Caco-2 (cell line): ENCODE results near the gene GALNT17. TPM values are rescaled to one million over a fixed set of nuclear protein-coding genes. Genes with fewer than 3 reads are reported as not detected.

Experiments used
- BruUV-seq: library from RNA; stranded (reverse); fragments of 400-500 nt; replicated peaks from 2 replicates; lab custom pipeline; 2021; lab: Mats Ljungman, UMichigan
- CTCF ChIA-PET: fragments of 300-600 bp; sonication (Branson Sonifier 250); formaldehyde crosslinking; loops from one replicate; lab custom pipeline; 2022; ENCODE audit warnings: antibody characterized with exemption; lab: Charles Lee
- POLR2A ChIA-PET: fragments of 300-600 bp; sonication (Branson Sonifier 250); formaldehyde crosslinking; loops from one replicate; lab custom pipeline; 2022; ENCODE audit warnings: antibody characterized with exemption; lab: Charles Lee
- DNase-seq, 2 experiments: peaks; one replicate each; pipeline versions ENCODE4 v3.0.0 to v3.0.0-alpha.2; 2020 to 2022
- H3K27me3 ChIP-seq: replicated peaks from 2 replicates; pipeline ENCODE4 v1.6.0; 2011; ENCODE audit warnings: low read length; ENCODE audit not compliant: control insufficient read depth, insufficient read depth
- H3K36me3 ChIP-seq: 2 replicates; pipeline ENCODE4 v1.5.1; 2011; ENCODE audit warnings: low read length; ENCODE audit not compliant: control insufficient read depth, insufficient read depth
- H3K4me1 ChIP-seq: fragments of 250-450 bp; sonication (Bioruptor Pico); 2 replicates; pipeline ENCODE4 v1.5.1; 2020; ENCODE audit warnings: mild to moderate bottlenecking
- H3K4me3 ChIP-seq: 2 replicates; pipeline ENCODE4 v1.5.1; 2011; ENCODE audit warnings: low read depth, mild to moderate bottlenecking, control low read depth, low read length
- H3K9me3 ChIP-seq: fragments of 250-450 bp; sonication (Bioruptor Pico); 2 replicates; pipeline ENCODE4 v1.5.1; 2020; ENCODE audit warnings: mild to moderate bottlenecking, moderate library complexity
- H3K27ac Mint-ChIP-seq: one replicate; pipeline ENCODE4 v1.8.0; 2022; ENCODE audit warnings: mixed read lengths; ENCODE audit not compliant: unreplicated experiment
- H3K27me3 Mint-ChIP-seq: one replicate; pipeline ENCODE4 v1.8.0; 2022; ENCODE audit warnings: mixed read lengths; ENCODE audit not compliant: insufficient read depth, unreplicated experiment
- H3K36me3 Mint-ChIP-seq: one replicate; pipeline ENCODE4 v1.8.0; 2022; ENCODE audit warnings: mild to moderate bottlenecking, mixed read lengths; ENCODE audit not compliant: insufficient read depth, unreplicated experiment
- H3K4me1 Mint-ChIP-seq: one replicate; pipeline ENCODE4 v1.8.0; 2022; ENCODE audit warnings: low read depth, mixed read lengths; ENCODE audit not compliant: unreplicated experiment
- H3K4me3 Mint-ChIP-seq: one replicate; pipeline ENCODE4 v1.8.0; 2022; ENCODE audit warnings: mild to moderate bottlenecking, moderate library complexity, mixed read lengths; ENCODE audit not compliant: unreplicated experiment
- H3K9me3 Mint-ChIP-seq: one replicate; pipeline ENCODE4 v1.8.0; 2022; ENCODE audit warnings: mixed read lengths; ENCODE audit not compliant: unreplicated experiment
- CTCF ChIP-seq, 2 experiments: fragments of 200-600 bp in 1 of 2; IDR thresholded peaks; 1 replicate in 1 of 2; 2 replicates in 1 of 2; pipeline versions ENCODE4 v1.5.1 to v1.8.0; 2011 to 2022; ENCODE audit warnings: antibody characterized with exemption in 1 of 2, control low read depth in 1 of 2, inconsistent platforms in 1 of 2, low read depth in 1 of 2, low read length in 1 of 2, mild to moderate bottlenecking in 1 of 2, moderate library complexity in 1 of 2; ENCODE audit not compliant: insufficient read depth in 1 of 2, severe bottlenecking in 1 of 2, unreplicated experiment in 1 of 2
- intact Hi-C: fragments of 100-400 bp; cut with micrococcal nuclease; formaldehyde crosslinking; loops from one replicate; pipeline ENCODE4 v1.10.0; 2022; ENCODE audit not compliant: unreplicated experiment
- total RNA-seq: library from RNA; stranded (reverse); gene quantifications from 2 replicates; pipeline ENCODE4 v1.2.3, GENCODE V29; 2022

GALNT17 gene
- total RNA-seq, 1 experiment from 2014 or later = not detected

- Mint-ChIP-seq H3K36me3 (no peaks in the 10 kb centered on the region), H3K4me1 (no peaks in the 10 kb centered on the region), H3K9me3 (peaks cover 29% of the 10 kb centered on the region), H3K4me3 (no peak overlapping the region), H3K27me3 (no peaks in the 10 kb centered on the region), H3K27ac (no peak overlapping the region)
- POLR2A ChIA-PET = no interaction called here
- intact Hi-C loops = no loop called here
- Histone ChIP-seq H3K27me3 (no peaks in the 10 kb centered on the region), H3K4me3 (no peak overlapping the region), H3K4me1 (no peaks in the 10 kb centered on the region), H3K9me3 (0 out of 2 replicates have a peak, but pooled peaks cover 3% of the 10 kb centered on the region), H3K36me3 (no peaks in the 10 kb centered on the region)
- no peak for DNase-seq
- no peak for TF ChIP-seq CTCF (IDR thresholded peaks at IDR 0.05; ENCODE audit: insufficient read depth in 1 of 2, low read depth in 1 of 2, low read length in 1 of 2, severe bottlenecking in 1 of 2, unreplicated experiment in 1 of 2)
- BruUV-seq = no TSS peak
- CTCF ChIA-PET = no interaction called here
These were observed 232.6 kb downstream of the GALNT17 start for GRCh38 chr7:71364551-71364950.

GRCh38 chr7:71372991-71373390 is 241.0 kb downstream of the GALNT17 start:
- Histone ChIP-seq H3K36me3 (no peaks in the 10 kb centered on the region), H3K4me1 (no peaks in the 10 kb centered on the region), H3K9me3 (peaks cover 5% of the 10 kb centered on the region; the same call in 1 of the 2 replicates), H3K27me3 (no peaks in the 10 kb centered on the region), H3K4me3 (no peak overlapping the region)
- intact Hi-C loops = no loop called here
- TF ChIP-seq CTCF (IDR thresholded peaks at IDR 0.05; ENCODE audit: insufficient read depth in 1 of 2, low read depth in 1 of 2, low read length in 1 of 2, severe bottlenecking in 1 of 2, unreplicated experiment in 1 of 2) = no peak
- ChIA-PET POLR2A (no interaction called here), CTCF (no interaction called here)
- no peak overlapping the region for H3K27ac Mint-ChIP-seq
- H3K9me3 Mint-ChIP-seq = peaks cover 26% of the 10 kb centered on the region
- H3K4me3 Mint-ChIP-seq = no peak overlapping the region
- H3K4me1 Mint-ChIP-seq = no peaks in the 10 kb centered on the region
- no TSS peak for BruUV-seq
- no peak for DNase-seq
- H3K27me3 Mint-ChIP-seq = no peaks in the 10 kb centered on the region
- H3K36me3 Mint-ChIP-seq = no peaks in the 10 kb centered on the region

- Histone ChIP-seq H3K4me1 (no peaks in the 10 kb centered on the region), H3K4me3 (no peak overlapping the region), H3K9me3 (peaks cover 5% of the 10 kb centered on the region; the same call in 1 of the 2 replicates), H3K27me3 (no peaks in the 10 kb centered on the region), H3K36me3 (no peaks in the 10 kb centered on the region)
- no peak overlapping the region for H3K4me3 Mint-ChIP-seq
- ChIA-PET CTCF (no interaction called here), POLR2A (no interaction called here)
- H3K27me3 Mint-ChIP-seq = no peaks in the 10 kb centered on the region
- no TSS peak for BruUV-seq
- no peak overlapping the region for H3K27ac Mint-ChIP-seq
- H3K4me1 Mint-ChIP-seq = no peaks in the 10 kb centered on the region
- no peak for DNase-seq
- intact Hi-C loops = no loop called here
- no peak for TF ChIP-seq CTCF (IDR thresholded peaks at IDR 0.05; ENCODE audit: insufficient read depth in 1 of 2, low read depth in 1 of 2, low read length in 1 of 2, severe bottlenecking in 1 of 2, unreplicated experiment in 1 of 2)
- H3K36me3 Mint-ChIP-seq = no peaks in the 10 kb centered on the region
- peaks cover 46% of the 10 kb centered on the region for H3K9me3 Mint-ChIP-seq
These were observed 245.1 kb downstream of the GALNT17 start for GRCh38 chr7:71377062-71377461.
